Skeletal muscle tissue (tissue), 4 donors: ENCODE results near the gene SPTLC2. TPM values are rescaled to one million over a fixed set of nuclear protein-coding genes. Genes with fewer than 3 reads are reported as not detected.
"Not testable (repeated sequence)": the region's sequence is repeated elsewhere in the genome, so short reads cannot be mapped to it uniquely, and the experiment has no call there.

Experiments used
- H3K27ac ChIP-seq: one replicate; pipeline ENCODE4 v1.7.0; 2013; ENCODE audit warnings: mild to moderate bottlenecking, low read depth, low read length, inconsistent platforms
- H3K27me3 ChIP-seq, 3 donors: one replicate each; pipeline ENCODE4 v1.7.0; 2013; ENCODE audit warnings: low read length in 3 of 3; ENCODE audit not compliant: control insufficient read depth in 3 of 3, insufficient read depth in 3 of 3
- H3K36me3 ChIP-seq, 3 donors: one replicate each; pipeline ENCODE4 v1.7.0; 2013; ENCODE audit warnings: low read length in 3 of 3; ENCODE audit not compliant: control insufficient read depth in 3 of 3, insufficient read depth in 3 of 3
- H3K4me1 ChIP-seq, 3 donors: one replicate each; pipeline ENCODE4 v1.7.0; 2013; ENCODE audit warnings: low read length in 3 of 3, mild to moderate bottlenecking in 3 of 3; ENCODE audit not compliant: control insufficient read depth in 3 of 3, insufficient read depth in 3 of 3
- H3K4me3 ChIP-seq, 3 donors: one replicate each; pipeline ENCODE4 v1.7.0; 2013; ENCODE audit warnings: low read length in 3 of 3
- H3K9ac ChIP-seq, 3 donors: one replicate each; pipeline ENCODE4 v1.7.0; 2013; ENCODE audit warnings: low read length in 3 of 3, mild to moderate bottlenecking in 3 of 3, moderate library complexity in 2 of 3, low read depth in 1 of 3
- H3K9me3 ChIP-seq, 3 donors: one replicate each; pipeline ENCODE4 v1.7.0; 2013; ENCODE audit warnings: low read length in 3 of 3; ENCODE audit not compliant: control insufficient read depth in 3 of 3
- total RNA-seq: library from RNA; depleted of rRNA; stranded (reverse); fragments of >200 nt; gene quantifications from one replicate; pipeline ENCODE4 v1.2.3, GENCODE V29; 2014
- donor health status: Osteomylitis.

The SPTLC2 gene
- total RNA-seq, 1 donor from 2014 or later, result 20.4 TPM

DNA sequence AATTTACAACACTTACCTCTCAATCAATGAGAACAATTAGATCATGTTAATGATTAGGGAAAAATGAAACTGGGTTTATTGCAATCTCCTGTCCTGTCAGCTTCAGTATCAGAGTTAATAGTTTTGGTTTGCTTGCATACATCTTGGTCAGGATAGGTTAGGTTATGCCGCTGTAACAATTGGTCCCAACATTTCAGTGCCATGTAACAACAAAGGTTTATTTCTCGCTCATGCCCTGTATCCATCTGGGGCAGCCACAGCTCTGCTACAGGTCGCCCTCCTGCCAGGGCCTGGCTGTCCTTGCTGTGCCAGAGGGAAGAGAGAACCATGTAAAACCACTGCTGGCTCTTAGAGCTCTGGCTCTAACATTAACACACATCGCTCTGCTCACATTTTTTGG, 30.5 kb upstream of the SPTLC2 start:
- H3K9me3 ChIP-seq, result no peaks in the 10 kb centered on the region
- no peak overlapping the region for H3K27ac ChIP-seq
- no peak overlapping the region for H3K4me3 ChIP-seq
- H3K27me3 ChIP-seq, result no peaks in the 10 kb centered on the region
- no peaks in the 10 kb centered on the region for H3K36me3 ChIP-seq
- H3K4me1 ChIP-seq, result peaks cover 1 to 5% (median 5%) of the 10 kb centered on the region in 3 donors
- H3K9ac ChIP-seq, result no peak overlapping the region

DNA sequence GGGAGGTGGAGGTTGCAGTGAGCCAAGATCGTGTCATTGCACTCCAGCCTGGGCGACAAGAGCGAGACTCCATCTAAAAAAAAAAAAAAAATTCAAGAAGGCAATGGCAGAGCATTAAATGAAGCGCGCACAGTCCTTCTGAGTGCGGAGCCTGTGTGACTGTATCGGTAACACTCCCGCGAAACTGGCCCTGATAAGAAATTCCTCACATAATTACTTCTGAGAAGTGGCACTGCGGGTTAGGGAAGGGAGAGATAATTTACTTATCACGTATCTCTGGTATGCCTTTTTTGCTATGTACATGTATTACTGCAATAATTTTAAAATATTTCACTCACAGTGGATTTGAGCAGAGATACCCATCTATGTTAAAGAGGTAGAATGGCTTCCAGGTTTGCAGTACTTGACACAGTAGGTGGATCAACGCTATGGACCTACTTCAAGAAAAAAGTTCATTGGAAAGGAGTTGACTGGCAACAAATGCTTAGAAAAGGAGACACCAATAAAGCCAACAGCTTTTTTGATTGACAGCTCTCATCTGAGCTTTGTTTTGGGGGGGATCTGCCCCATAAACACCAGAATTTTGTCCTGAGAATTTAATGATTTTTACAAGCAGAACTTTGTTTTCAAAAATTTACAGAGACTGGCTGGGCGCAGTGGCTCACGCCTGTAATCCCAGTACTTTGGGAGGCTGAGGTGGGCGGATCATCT, 29.2 kb upstream of the SPTLC2 start:
- no peak overlapping the region for H3K27ac ChIP-seq
- H3K27me3 ChIP-seq, result no peaks in the 10 kb centered on the region
- no peak overlapping the region for H3K4me3 ChIP-seq
- H3K9me3 ChIP-seq, result no peaks in the 10 kb centered on the region
- no peaks in the 10 kb centered on the region for H3K36me3 ChIP-seq
- H3K9ac ChIP-seq, result no peak overlapping the region
- peaks cover 6 to 9% (median 6%) of the 10 kb centered on the region in 3 donors for H3K4me1 ChIP-seq

DNA sequence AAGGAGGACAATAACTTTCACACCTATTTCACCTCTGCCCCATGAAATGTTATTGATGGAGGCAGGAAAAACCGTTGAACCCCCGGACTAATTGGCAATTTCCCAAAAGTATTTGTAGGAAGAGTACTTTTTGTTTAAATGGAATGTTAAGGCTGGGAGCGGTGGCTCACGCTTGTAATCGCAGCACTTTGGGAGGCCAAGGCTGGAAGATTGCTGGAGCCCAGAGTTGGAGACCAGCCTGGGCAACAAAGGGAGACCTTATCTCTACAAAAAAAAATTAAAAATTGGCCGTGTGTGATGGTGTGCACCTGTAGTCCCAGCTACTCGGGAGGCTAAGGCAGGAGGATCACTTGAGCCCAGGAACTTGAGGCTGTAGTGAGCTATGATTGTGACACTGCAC, 26.0 kb upstream of the SPTLC2 start:
- Histone ChIP-seq H3K27ac (peak overlapping the region; percentile 82), H3K36me3 (no peaks in the 10 kb centered on the region), H3K9me3 (no peaks in the 10 kb centered on the region), H3K9ac (peak overlapping the region in 2 of 3 donors; percentile 53 to 74), H3K27me3 (no peaks in the 10 kb centered on the region), H3K4me3 (peak overlapping the region; percentile 69 to 79 (median 72)), H3K4me1 (peaks cover 6 to 9% (median 6%) of the 10 kb centered on the region in 3 donors)

DNA sequence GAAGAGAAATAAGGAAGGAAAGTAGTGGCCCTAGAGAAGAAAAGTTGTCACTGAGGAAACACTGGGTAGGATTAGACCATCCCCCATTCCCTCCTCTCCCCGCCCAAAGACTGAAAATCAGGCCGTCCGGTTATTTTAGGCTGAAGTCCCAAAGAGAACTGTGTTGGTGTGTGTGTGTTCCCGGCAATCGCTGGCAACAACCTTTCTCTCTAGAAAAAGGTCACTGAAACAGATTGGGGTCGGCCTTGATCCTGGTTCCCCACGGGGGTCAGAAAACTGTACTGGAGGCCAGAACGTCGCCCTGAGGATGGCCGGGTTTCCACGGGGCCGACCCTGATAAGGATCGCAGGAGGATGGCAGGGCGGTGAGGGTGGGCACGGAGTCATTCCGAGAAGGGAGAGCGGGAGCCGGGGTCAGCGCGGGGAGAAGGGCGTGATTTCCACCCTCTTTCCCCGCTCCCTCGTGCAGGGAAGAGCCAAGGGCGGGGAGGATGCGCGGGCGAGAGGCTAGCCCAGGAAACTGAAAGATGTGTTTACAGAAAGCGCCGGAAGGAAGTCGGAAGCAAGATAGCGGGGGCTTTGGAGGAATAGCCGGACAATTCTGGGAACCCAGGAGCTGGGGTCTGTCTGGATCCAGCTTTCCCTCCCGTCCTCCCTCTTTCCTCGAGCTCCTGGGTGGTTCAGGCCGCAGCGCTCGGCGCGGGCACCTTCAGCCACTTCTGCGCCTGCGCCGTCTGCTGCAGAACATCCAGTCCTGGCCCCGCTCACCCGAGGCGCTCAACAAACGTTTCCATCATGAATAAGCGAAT, 25.3 kb upstream of the SPTLC2 start:
- Histone ChIP-seq H3K9me3 (no peaks in the 10 kb centered on the region), H3K9ac (peak overlapping the region; percentile 53 to 74 (median 71))

DNA sequence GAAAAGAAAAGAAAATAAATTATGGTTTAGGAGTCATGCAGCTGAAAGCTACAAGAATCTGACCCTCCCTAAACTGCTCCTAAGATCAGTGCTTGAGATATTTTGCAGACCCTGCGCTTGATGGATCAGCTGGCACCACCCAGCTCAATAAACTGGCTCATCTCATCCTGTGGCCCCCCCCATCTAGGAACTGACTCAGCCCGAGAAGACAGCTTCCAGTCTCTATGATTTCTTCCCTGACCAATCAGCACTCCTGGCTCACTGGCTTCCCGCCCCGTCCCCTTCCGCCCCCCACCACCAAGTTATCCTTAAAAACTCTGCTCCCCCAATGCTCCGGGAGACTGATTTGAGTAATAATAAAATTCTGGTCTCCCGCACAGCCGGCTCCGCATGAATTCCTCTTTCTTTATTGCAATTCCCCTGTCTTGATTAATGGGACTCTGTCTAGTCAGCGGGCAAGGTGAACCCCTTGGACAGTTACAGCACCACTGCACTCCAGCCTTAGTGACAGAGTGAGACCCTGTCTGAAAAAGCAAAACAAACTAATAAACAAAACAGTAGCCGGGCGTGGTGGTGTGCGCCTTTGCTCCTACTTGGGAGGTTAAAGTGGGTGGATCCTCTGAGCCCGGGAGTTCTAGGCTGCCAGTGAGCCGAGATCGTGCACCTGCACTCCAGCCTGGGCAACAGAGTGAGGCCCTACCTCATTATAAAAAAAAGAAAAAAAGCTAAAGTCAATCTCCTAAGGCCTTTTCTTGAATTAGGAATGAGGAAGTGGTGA, 24.5 kb upstream of the SPTLC2 start:
- peak overlapping the region in 1 of 3 donors; percentile 53 for H3K9ac ChIP-seq
- H3K27me3 ChIP-seq, result no peaks in the 10 kb centered on the region
- no peaks in the 10 kb centered on the region for H3K36me3 ChIP-seq
- H3K4me3 ChIP-seq, result peak overlapping the region in 2 of 3 donors; percentile 69 to 79
- H3K27ac ChIP-seq, result peak overlapping the region; percentile 82
- peaks cover 6 to 9% (median 6%) of the 10 kb centered on the region in 3 donors for H3K4me1 ChIP-seq
- H3K9me3 ChIP-seq, result no peaks in the 10 kb centered on the region

More for the DNA sequence above, 25.3 kb upstream of the SPTLC2 start:
- Histone ChIP-seq H3K27ac (peak overlapping the region; percentile 82), H3K27me3 (no peaks in the 10 kb centered on the region), H3K4me1 (peaks cover 6 to 9% (median 6%) of the 10 kb centered on the region in 3 donors), H3K36me3 (no peaks in the 10 kb centered on the region), H3K4me3 (peak overlapping the region; percentile 69 to 79 (median 72))

DNA sequence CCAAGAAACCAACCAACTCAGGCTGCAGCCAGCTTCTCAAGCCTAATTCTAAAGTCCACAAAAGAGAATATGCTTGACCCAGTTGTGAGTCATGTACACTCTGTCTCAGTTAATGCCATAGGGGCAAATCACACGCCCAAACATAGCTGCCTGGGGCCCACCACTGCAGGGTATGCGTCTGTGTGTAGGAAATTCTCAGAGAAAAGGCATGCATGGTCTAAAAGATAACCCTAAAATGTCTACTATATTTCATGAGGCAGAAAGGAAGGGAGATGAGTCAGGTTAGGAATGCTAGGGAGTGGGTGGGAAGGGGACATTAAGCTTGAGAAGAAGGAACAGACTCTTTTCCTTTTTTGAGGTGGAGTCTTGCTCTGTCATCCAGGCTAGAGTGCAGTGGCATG, 22.3 kb upstream of the SPTLC2 start:
- Histone ChIP-seq H3K27ac (no peak overlapping the region), H3K9ac (no peak overlapping the region), H3K9me3 (no peaks in the 10 kb centered on the region), H3K4me1 (peaks cover 6 to 9% (median 6%) of the 10 kb centered on the region in 3 donors), H3K4me3 (no peak overlapping the region), H3K27me3 (no peaks in the 10 kb centered on the region), H3K36me3 (no peaks in the 10 kb centered on the region)

DNA sequence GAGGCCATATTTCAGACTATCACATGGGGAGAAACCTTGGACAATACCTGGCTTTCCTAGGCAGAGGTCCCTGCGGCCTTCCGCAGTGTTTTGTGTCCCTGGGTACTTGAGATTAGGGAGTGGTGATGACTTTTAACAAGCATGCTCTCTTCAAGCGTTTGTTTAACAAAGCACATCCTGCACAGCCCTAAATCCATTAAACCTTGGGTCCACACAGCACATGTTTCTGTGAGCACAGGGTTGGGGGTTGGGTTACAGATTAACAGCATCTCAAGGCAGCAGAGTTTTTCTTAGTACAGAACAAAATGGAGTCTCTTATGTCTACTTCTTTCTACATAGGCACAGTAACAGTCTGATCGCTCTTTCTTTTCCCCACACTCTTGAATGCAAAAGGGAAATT, 19.4 kb upstream of the SPTLC2 start:
- H3K9me3 ChIP-seq, H3K9ac ChIP-seq, H3K27ac ChIP-seq, H3K27me3 ChIP-seq, H3K36me3 ChIP-seq, H3K4me3 ChIP-seq, H3K4me1 ChIP-seq: not testable (repeated sequence)

DNA sequence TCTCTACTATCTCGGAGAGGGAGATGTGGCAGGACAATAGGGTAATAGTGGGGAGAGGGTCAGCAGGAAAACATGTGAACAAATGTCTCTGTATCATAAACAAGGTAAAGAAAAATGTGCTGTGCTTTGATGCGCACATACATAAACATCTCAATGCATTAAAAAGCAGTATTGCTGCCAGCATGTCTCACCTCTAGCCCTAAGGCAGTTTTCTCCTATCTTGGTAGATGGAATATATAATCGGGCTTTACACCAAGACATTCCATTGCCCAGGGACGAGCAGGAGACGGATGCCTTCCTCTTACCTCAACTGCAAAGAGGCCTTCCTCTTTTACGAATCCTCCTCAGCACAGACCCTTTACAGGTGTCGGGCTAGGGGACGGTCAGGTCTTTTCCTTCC, 19.0 kb upstream of the SPTLC2 start:
- H3K4me3 ChIP-seq, result not testable (repeated sequence)

DNA sequence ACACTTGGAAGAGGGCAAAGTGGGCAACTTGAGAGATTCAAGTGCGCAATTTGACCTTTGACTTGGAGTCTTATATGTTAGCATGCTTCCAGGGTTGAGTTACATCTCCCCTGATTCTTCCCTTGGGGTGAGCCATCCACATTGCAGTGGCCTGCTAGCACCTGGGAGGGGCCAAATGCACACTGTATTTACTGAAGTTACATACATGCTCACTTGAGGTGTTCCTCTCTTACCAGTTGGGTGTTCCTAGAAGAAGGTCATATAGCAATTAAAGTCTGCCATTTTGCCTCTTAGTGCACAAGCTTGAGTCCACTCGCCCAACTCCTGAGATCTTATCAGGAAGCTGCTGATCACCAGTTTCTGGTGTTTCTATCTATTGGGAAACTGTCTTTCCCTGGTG, 13.7 kb upstream of the SPTLC2 start:
- H3K27me3 ChIP-seq, result no peaks in the 10 kb centered on the region
- H3K9me3 ChIP-seq, result no peaks in the 10 kb centered on the region
- H3K4me1 ChIP-seq, result no peaks in the 10 kb centered on the region
- H3K9ac ChIP-seq, result no peak overlapping the region
- no peak overlapping the region for H3K4me3 ChIP-seq
- no peak overlapping the region for H3K27ac ChIP-seq
- no peaks in the 10 kb centered on the region for H3K36me3 ChIP-seq

More for the DNA sequence above, 19.0 kb upstream of the SPTLC2 start:
- H3K9me3 ChIP-seq, H3K27me3 ChIP-seq, H3K4me1 ChIP-seq, H3K27ac ChIP-seq, H3K36me3 ChIP-seq, H3K9ac ChIP-seq: not testable (repeated sequence)
